Body of pancreas (tissue), 4 donors: ENCODE measurements around the gene AK3. TPM values are rescaled to one million over a fixed set of nuclear protein-coding genes. Genes with fewer than 3 reads are reported as not detected.

Experiments used
- ATAC-seq: fragments of 150-250 bp; one replicate; pipeline ENCODE4 v1.9.1; 2016
- DNase-seq, 4 donors: peaks; one replicate each; pipeline ENCODE4 v3.0.0-alpha.2; 2019
- H3K27ac ChIP-seq, 4 donors: fragments of 200-600 bp; sonication (generic); 1 replicate in 3 of 4; 2 replicates in 1 of 4; pipeline versions ENCODE4 v1.5.1 to v1.6.1; 2016 to 2019; ENCODE audit warnings: mild to moderate bottlenecking in 1 of 4, mixed read lengths in 1 of 4, moderate library complexity in 1 of 4
- H3K27me3 ChIP-seq, 2 donors: fragments of 200-600 bp; sonication (generic); one replicate each; pipeline ENCODE4 v1.6.0; 2016; ENCODE audit warnings: mild to moderate bottlenecking in 1 of 2
- H3K36me3 ChIP-seq, 2 donors: fragments of 200-600 bp; sonication (generic); replicated peaks in 1 of 2; 2 replicates each; pipeline ENCODE4 v1.5.1; 2016; ENCODE audit warnings: low read depth in 2 of 2; ENCODE audit not compliant: insufficient read depth in 1 of 2
- H3K4me1 ChIP-seq: fragments of 200-600 bp; sonication (generic); one replicate; pipeline ENCODE4 v1.6.0; 2016
- H3K4me3 ChIP-seq, 2 donors: fragments of 200-600 bp; sonication (generic); 1 replicate in 1 of 2; 2 replicates in 1 of 2; pipeline ENCODE4 v1.5.1; 2016 to 2019
- H3K9me3 ChIP-seq, 3 donors: fragments of 200-600 bp; sonication (generic); 1 replicate in 2 of 3; 2 replicates in 1 of 3; pipeline ENCODE4 v1.5.1; 2016
- CTCF ChIP-seq, 7 experiments: fragments of 450-650 bp in 4 of 7; fragments of 200-600 bp in 3 of 7; sonication (generic) in 3 of 7; IDR thresholded peaks; one replicate each; pipeline ENCODE4 v1.5.1; 2016 to 2019; ENCODE audit warnings: antibody characterized with exemption in 7 of 7
- POLR2A ChIP-seq, 3 donors: fragments of 450-650 bp; IDR thresholded peaks; one replicate each; pipeline ENCODE4 v1.6.1; 2016; ENCODE audit warnings: antibody characterized with exemption in 3 of 3, mild to moderate bottlenecking in 2 of 3
- WGBS, 2 donors: methylation state at CpG; one replicate each; pipeline ENCODE4 v1.1.5; 2017; 5-methylcytosine and 5-hydroxymethylcytosine counted together
- intact Hi-C: fragments of 100-400 bp; cut with DNase I; formaldehyde crosslinking; loops from one replicate; pipeline ENCODE4 v1.15.1; 2023
- total RNA-seq, 2 donors: library from RNA; depleted of rRNA; stranded (reverse); fragments of >200 nt; gene quantifications; one replicate each; pipeline ENCODE4 v1.1.0, GENCODE V29; 2016

The AK3 gene
- total RNA-seq, 2 donors from 2014 or later, result 46.4 to 47.5 TPM

- H3K27ac ChIP-seq, result no peak overlapping the region
- ATAC-seq (no peak), DNase-seq (no peak)
- no peaks in the 10 kb centered on the region for H3K36me3 ChIP-seq
- no peaks in the 10 kb centered on the region for H3K4me1 ChIP-seq
- no peaks in the 10 kb centered on the region for H3K27me3 ChIP-seq
- H3K4me3 ChIP-seq, result no peak overlapping the region
- WGBS, 2 donors, result 70 to 79% methylated on average over 6 to 7 of the region's 7 CpGs
- no peak for TF ChIP-seq CTCF (IDR thresholded peaks at IDR 0.05)
- no peak for TF ChIP-seq POLR2A (IDR thresholded peaks at IDR 0.05)
- intact Hi-C loops, result loop anchor here (10.0 kb wide), 1 partner anchor 225 kb away; no protein-coding TSS in a partner anchor
- H3K9me3 ChIP-seq, result no peaks in the 10 kb centered on the region
Observed at GRCh38 chr9:4769321-4770080, 28.5 kb upstream of the AK3 start.

GRCh38 chr9:4768681-4769080 is 27.7 kb upstream of the AK3 start:
- ATAC-seq (no peak), DNase-seq (no peak)
- Histone ChIP-seq H3K27ac (no peak overlapping the region), H3K4me1 (no peaks in the 10 kb centered on the region), H3K27me3 (no peaks in the 10 kb centered on the region), H3K9me3 (no peaks in the 10 kb centered on the region), H3K36me3 (no peaks in the 10 kb centered on the region), H3K4me3 (no peak overlapping the region)
- TF ChIP-seq CTCF (IDR thresholded peaks at IDR 0.05), result no peak
- no peak for TF ChIP-seq POLR2A (IDR thresholded peaks at IDR 0.05)
- intact Hi-C loops, result loop anchor here (10.0 kb wide), 1 partner anchor 226 kb away; no protein-coding TSS in a partner anchor

- no peaks in the 10 kb centered on the region for H3K9me3 ChIP-seq
- no peak overlapping the region for H3K4me3 ChIP-seq
- DNase-seq (no peak), ATAC-seq (no peak)
- H3K4me1 ChIP-seq, result peaks cover 12% of the 10 kb centered on the region
- TF ChIP-seq POLR2A (IDR thresholded peaks at IDR 0.05), result no peak
- no peak for TF ChIP-seq CTCF (IDR thresholded peaks at IDR 0.05)
- H3K27ac ChIP-seq, result no peak overlapping the region
- WGBS, 2 donors, result 58 to 68% methylated on average over 3 of the region's 3 CpGs
- H3K36me3 ChIP-seq, result no peaks in the 10 kb centered on the region
- intact Hi-C loops, result loop anchor here (10.0 kb wide), 1 partner anchor 231 kb away; no protein-coding TSS in a partner anchor
- H3K27me3 ChIP-seq, result no peaks in the 10 kb centered on the region
Observed at GRCh38 chr9:4764033-4764432, 23.0 kb upstream of the AK3 start.

GRCh38 chr9:4762886-4763541 is 22.0 kb upstream of the AK3 start:
- no peak for TF ChIP-seq POLR2A (IDR thresholded peaks at IDR 0.05)
- TF ChIP-seq CTCF (IDR thresholded peaks at IDR 0.05), result no peak
- H3K27me3 ChIP-seq, result no peaks in the 10 kb centered on the region
- ATAC-seq, result peak; percentile 29
- no peaks in the 10 kb centered on the region for H3K9me3 ChIP-seq
- H3K4me1 ChIP-seq, result peaks cover 12% of the 10 kb centered on the region
- DNase-seq, result peak in 1 of 4 donors; percentile 57
- H3K27ac ChIP-seq, result peak overlapping the region in 3 of 4 donors; percentile 3 to 75 (median 32)
- no peak overlapping the region for H3K4me3 ChIP-seq
- intact Hi-C loops, result loop anchor here (10.0 kb wide), 1 partner anchor 232 kb away; no protein-coding TSS in a partner anchor
- no peaks in the 10 kb centered on the region for H3K36me3 ChIP-seq
- 42 to 44% methylated on average over 13 to 14 of the region's 14 CpGs for WGBS, 2 donors
